Fibroblast of the aortic adventitia (primary cell): Measurements from ENCODE around the gene CFI. TPM values are rescaled to one million over a fixed set of nuclear protein-coding genes. Genes with fewer than 3 reads are reported as not detected.

Experiments
- DNase-seq: peaks from one replicate; pipeline ENCODE4 v3.0.0-alpha.2; 2010; ENCODE audit warnings: low read depth
- H3K4me3 ChIP-seq: 2 replicates; pipeline ENCODE4 v1.5.1; 2011; ENCODE audit warnings: low read depth, mild to moderate bottlenecking, control low read depth, low read length, moderate library complexity
- CTCF ChIP-seq: IDR thresholded peaks from 2 replicates; pipeline ENCODE4 v1.5.1; 2011; ENCODE audit warnings: mild to moderate bottlenecking, low read length, control low read depth, inconsistent platforms; ENCODE audit not compliant: insufficient read depth
- total RNA-seq: library from RNA; depleted of rRNA; stranded (reverse); fragments of >200 nt; gene quantifications from 2 replicates; pipeline ENCODE4 v1.2.3, GENCODE V29; 2012; ENCODE audit warnings: low replicate concordance

CFI gene
- total RNA-seq, 1 donor: 17.6 TPM

GRCh38 chr4:109764376-109764775 is 37.4 kb downstream of the CFI start:
- no peak overlapping the region for H3K4me3 ChIP-seq
- DNase-seq: no peak
- no peak for TF ChIP-seq CTCF

- no peak for TF ChIP-seq CTCF
- no peak overlapping the region for H3K4me3 ChIP-seq
- no peak for DNase-seq
Observed at GRCh38 chr4:109760682-109761081, 41.1 kb downstream of the CFI start.

GRCh38 chr4:109755656-109756055 is 46.1 kb downstream of the CFI start:
- no peak overlapping the region for H3K4me3 ChIP-seq
- no peak for DNase-seq
- TF ChIP-seq CTCF: no peak

- no peak for TF ChIP-seq CTCF
- H3K4me3 ChIP-seq: no peak overlapping the region
- no peak for DNase-seq
Observed at GRCh38 chr4:109754093-109754857, 47.5 kb downstream of the CFI start.

- no peak for TF ChIP-seq CTCF
- DNase-seq: no peak
Observed at GRCh38 chr4:109752525-109752924, 49.3 kb downstream of the CFI start.

GRCh38 chr4:109751852-109752251 is 49.9 kb downstream of the CFI start:
- H3K4me3 ChIP-seq: no peak overlapping the region
- TF ChIP-seq CTCF: no peak
- DNase-seq: no peak

More at GRCh38 chr4:109752525-109752924, 49.3 kb downstream of the CFI start:
- H3K4me3 ChIP-seq: no peak overlapping the region
